ENCODE results near the gene BOLA3.

BOLA3 gene

DNA sequence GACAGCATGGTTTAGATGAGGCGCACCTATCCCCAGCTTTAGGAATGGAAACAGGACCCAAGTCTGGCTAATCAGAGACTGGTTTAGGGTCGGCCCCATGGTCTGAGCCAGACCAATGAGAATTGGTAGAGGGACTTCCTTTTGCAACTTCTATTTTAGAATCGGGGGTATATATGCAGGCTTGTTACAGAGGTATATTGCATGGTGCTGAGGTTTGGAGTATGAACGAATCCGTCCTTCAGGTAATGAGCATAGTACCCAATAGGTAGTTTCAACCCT lies 1.5 kb upstream of the BOLA3 start:
- no peak overlapping the region for H3K9ac ChIP-seq (ENCODE audit: low read length)
- H3K4me3 ChIP-seq (ENCODE audit: low read depth, low read length): no peak overlapping the region
- H3K27me3 ChIP-seq (ENCODE audit: insufficient read depth, low read length): no peaks in the 10 kb centered on the region
- H3K4ac ChIP-seq (ENCODE audit: low read depth, low read length): no peak overlapping the region
- no peak overlapping the region for H2BK120ac ChIP-seq (ENCODE audit: insufficient read depth, low read length, poor library complexity)
- H3K9me3 ChIP-seq (ENCODE audit: insufficient read depth, low read depth, low read length): no peaks in the 10 kb centered on the region
- H3K23ac ChIP-seq (ENCODE audit: low read length): no peak overlapping the region
- H2BK5ac ChIP-seq (ENCODE audit: low read depth, low read length, poor library complexity): no peak overlapping the region
- H4K8ac ChIP-seq (ENCODE audit: low read depth, low read length): no peak overlapping the region
- H2BK12ac ChIP-seq (ENCODE audit: low read length): no peak overlapping the region
- peaks cover 8% of the 10 kb centered on the region in 2 experiments for H3K36me3 ChIP-seq (ENCODE audit: control insufficient read depth in 1 of 2, insufficient read depth in 2 of 2, low read length in 2 of 2)
- H3K79me1 ChIP-seq (ENCODE audit: low read length): peaks cover 7% of the 10 kb centered on the region
- no peak overlapping the region for H3K4me2 ChIP-seq (ENCODE audit: low read length)
- no CpG with 5 or more reads among the region's 5 CpGs for WGBS (ENCODE audit: extremely low coverage, insufficient coverage, insufficient read length)
- no peak overlapping the region for H3K18ac ChIP-seq (ENCODE audit: low read length)
- H2AFZ ChIP-seq (ENCODE audit: insufficient read depth, low read length, poor library complexity): no peak overlapping the region
- DNase-seq: no peak
- H3K27ac ChIP-seq (ENCODE audit: low read depth, low read length): no peak overlapping the region
- H4K12ac ChIP-seq (ENCODE audit: low read depth, low read length): no peak overlapping the region
- peaks cover 4 to 11% of the 10 kb centered on the region in 2 experiments for H3K4me1 ChIP-seq (ENCODE audit: control insufficient read depth in 1 of 2, insufficient read depth in 2 of 2, low read length in 2 of 2)
- no peak overlapping the region for H2AK5ac ChIP-seq (ENCODE audit: low read length)
- no peak overlapping the region for H4K91ac ChIP-seq (ENCODE audit: low read depth, low read length)
- H3K79me2 ChIP-seq (ENCODE audit: control insufficient read depth, insufficient read depth, low read length, poor library complexity): peaks cover 8% of the 10 kb centered on the region
- H3K14ac ChIP-seq (ENCODE audit: low read length): no peak overlapping the region

DNA sequence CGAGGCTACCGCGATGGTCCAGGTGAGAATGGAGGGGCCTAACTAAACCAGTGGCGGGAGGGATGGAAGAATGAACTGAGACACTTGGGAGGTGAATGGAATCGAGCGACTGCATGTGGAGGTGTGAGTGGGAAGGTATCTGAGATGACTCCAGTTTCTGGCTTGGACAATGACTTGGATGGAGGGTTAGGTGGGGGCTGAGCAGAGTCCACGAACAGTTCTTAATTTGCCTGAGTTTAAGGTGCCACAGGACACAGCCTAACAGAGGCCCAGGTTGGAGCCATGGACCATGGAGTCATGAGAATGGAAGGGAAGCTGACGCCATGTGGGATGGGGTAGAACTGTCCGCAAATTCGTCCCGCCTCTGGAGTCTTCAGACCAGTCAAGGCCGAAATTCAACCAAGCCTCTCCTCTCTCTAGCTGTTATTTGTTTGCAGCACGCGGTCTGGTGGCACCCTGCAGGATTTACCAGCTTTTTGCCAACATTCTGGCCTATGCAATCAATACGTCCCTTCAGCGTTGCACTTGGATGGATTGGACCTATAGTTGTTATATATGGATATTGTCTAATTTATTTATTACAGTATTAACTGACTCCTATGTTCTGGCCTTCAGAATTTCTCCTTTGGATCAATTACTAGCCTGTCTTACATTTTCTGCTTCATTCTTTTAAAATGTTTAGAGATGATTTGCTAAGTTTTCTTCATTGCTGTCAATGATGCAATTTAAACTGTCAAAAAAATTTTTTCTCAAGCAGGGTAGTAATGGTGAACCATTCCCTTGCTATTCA lies 940 bp upstream of the BOLA3 start:
- Histone ChIP-seq H3K4ac (ENCODE audit: low read depth, low read length) (no peak overlapping the region), H2AK5ac (ENCODE audit: low read length) (peak overlapping the region; percentile 11), H2BK120ac (ENCODE audit: insufficient read depth, low read length, poor library complexity) (no peak overlapping the region), H3K9me3 (ENCODE audit: insufficient read depth, low read depth, low read length) (no peaks in the 10 kb centered on the region), H2AFZ (ENCODE audit: insufficient read depth, low read length, poor library complexity) (peak overlapping the region; percentile 71), H3K14ac (ENCODE audit: low read length) (peak overlapping the region; percentile 18), H3K27ac (ENCODE audit: low read depth, low read length) (no peak overlapping the region), H4K12ac (ENCODE audit: low read depth, low read length) (peak overlapping the region; percentile 10), H2BK12ac (ENCODE audit: low read length) (no peak overlapping the region), H4K8ac (ENCODE audit: low read depth, low read length) (peak overlapping the region; percentile 30), H3K9ac (ENCODE audit: low read length) (no peak overlapping the region), H3K23ac (ENCODE audit: low read length) (no peak overlapping the region), H4K91ac (ENCODE audit: low read depth, low read length) (peak overlapping the region; percentile 16), H2BK5ac (ENCODE audit: low read depth, low read length, poor library complexity) (no peak overlapping the region), H3K79me1 (ENCODE audit: low read length) (peaks cover 7% of the 10 kb centered on the region), H3K79me2 (ENCODE audit: control insufficient read depth, insufficient read depth, low read length, poor library complexity) (peaks cover 8% of the 10 kb centered on the region), H3K18ac (ENCODE audit: low read length) (no peak overlapping the region), H3K27me3 (ENCODE audit: insufficient read depth, low read length) (no peaks in the 10 kb centered on the region), H3K4me2 (ENCODE audit: low read length) (peak overlapping the region; percentile 74), H3K4me1 (ENCODE audit: control insufficient read depth in 1 of 2, insufficient read depth in 2 of 2, low read length in 2 of 2) (peaks cover 4 to 11% of the 10 kb centered on the region in 2 experiments), H3K4me3 (ENCODE audit: low read depth, low read length) (peak overlapping the region; percentile 49), H3K36me3 (ENCODE audit: control insufficient read depth in 1 of 2, insufficient read depth in 2 of 2, low read length in 2 of 2) (peaks cover 5 to 8% of the 10 kb centered on the region in 2 experiments)
- peak in 1 of 2 donors; percentile 27 for DNase-seq
- WGBS (ENCODE audit: extremely low coverage, insufficient coverage, insufficient read length): no CpG with 5 or more reads among the region's 16 CpGs

DNA sequence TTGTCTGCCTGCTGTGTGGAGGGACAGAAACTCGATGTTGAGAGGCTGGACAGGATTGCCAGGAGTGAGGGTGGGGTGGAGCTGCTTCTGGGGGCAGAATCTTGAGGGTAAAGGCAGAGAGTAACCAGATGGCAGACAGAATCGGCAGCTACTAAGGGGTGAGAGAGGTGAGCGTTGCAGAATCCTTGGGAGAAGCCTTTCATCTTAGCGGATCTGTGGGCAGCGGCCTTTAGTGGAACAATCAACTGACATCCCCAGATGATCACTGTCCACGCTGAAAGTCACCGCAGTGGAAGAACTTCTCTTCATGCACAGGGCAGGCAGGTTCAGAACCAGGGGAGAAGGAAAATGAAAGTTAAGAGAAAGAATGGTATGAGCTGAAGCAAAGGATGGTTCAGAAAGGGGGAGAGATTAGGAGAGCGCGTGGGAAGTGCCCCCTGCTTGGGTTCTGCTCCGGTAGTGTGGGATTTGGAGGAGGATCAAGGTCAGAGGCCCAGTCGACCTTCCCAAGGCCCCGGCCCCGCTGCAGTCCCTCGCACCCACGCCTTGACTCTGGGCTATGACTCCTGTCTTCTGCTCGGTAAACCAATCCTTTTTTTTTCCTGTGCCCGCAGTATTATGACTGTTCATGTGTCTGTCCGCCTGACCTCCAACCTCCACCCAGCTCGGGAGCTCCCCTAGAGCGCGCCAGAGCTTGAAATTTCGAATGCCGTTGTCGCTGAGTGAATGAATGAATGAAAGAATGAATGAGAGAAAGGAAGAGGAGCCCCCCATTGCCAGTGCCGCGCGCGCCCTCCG lies 584 bp downstream of the BOLA3 start:
- Histone ChIP-seq H3K79me2 (ENCODE audit: control insufficient read depth, insufficient read depth, low read length, poor library complexity) (peaks cover 8% of the 10 kb centered on the region), H3K23ac (ENCODE audit: low read length) (no peak overlapping the region), H3K4me1 (ENCODE audit: control insufficient read depth in 1 of 2, insufficient read depth in 2 of 2, low read length in 2 of 2) (peaks cover 4 to 11% of the 10 kb centered on the region in 2 experiments), H3K27ac (ENCODE audit: low read depth, low read length) (no peak overlapping the region), H2AK5ac (ENCODE audit: low read length) (no peak overlapping the region), H2BK5ac (ENCODE audit: low read depth, low read length, poor library complexity) (no peak overlapping the region), H3K79me1 (ENCODE audit: low read length) (peaks cover 7% of the 10 kb centered on the region), H3K18ac (ENCODE audit: low read length) (peak overlapping the region; percentile 74), H3K4me2 (ENCODE audit: low read length) (peak overlapping the region; percentile 75), H3K9me3 (ENCODE audit: insufficient read depth, low read depth, low read length) (no peaks in the 10 kb centered on the region), H3K14ac (ENCODE audit: low read length) (peak overlapping the region; percentile 88), H3K4me3 (ENCODE audit: low read depth, low read length) (peak overlapping the region; percentile 85), H3K9ac (ENCODE audit: low read length) (peak overlapping the region; percentile 9), H4K12ac (ENCODE audit: low read depth, low read length) (peak overlapping the region; percentile 93), H2AFZ (ENCODE audit: insufficient read depth, low read length, poor library complexity) (peak overlapping the region; percentile 96), H4K91ac (ENCODE audit: low read depth, low read length) (peak overlapping the region; percentile 69), H3K4ac (ENCODE audit: low read depth, low read length) (peak overlapping the region; percentile 52), H2BK120ac (ENCODE audit: insufficient read depth, low read length, poor library complexity) (peak overlapping the region; percentile 48), H4K8ac (ENCODE audit: low read depth, low read length) (peak overlapping the region; percentile 97), H2BK12ac (ENCODE audit: low read length) (no peak overlapping the region), H3K27me3 (ENCODE audit: insufficient read depth, low read length) (no peaks in the 10 kb centered on the region), H3K36me3 (ENCODE audit: control insufficient read depth in 1 of 2, insufficient read depth in 2 of 2, low read length in 2 of 2) (peaks cover 5 to 8% of the 10 kb centered on the region in 2 experiments)
- peak in 1 of 2 donors; percentile 54 for DNase-seq
- WGBS (ENCODE audit: extremely low coverage, insufficient coverage, insufficient read length): no CpG with 5 or more reads among the region's 29 CpGs

DNA sequence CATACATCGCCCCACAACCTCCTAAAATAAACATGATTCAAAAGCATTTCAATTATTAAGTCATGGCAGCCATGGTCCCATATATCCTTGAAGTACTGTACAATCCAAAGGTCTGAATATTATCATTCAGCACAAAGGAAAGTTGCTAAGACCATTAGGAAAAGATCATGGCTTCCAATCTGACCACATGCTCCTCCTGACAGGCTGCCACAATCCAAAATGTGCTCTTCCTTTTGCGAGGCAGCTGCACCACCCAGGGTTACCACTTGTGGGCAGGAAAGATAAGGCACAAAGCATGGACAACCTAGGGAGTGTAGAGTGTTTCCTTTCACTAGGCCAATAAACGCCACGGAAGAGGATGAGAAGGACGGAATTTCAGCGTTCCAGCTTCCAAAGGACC lies 5.4 kb downstream of the BOLA3 start:
- Histone ChIP-seq H3K18ac (ENCODE audit: low read length) (no peak overlapping the region), H3K4me2 (ENCODE audit: low read length) (no peak overlapping the region), H3K4ac (ENCODE audit: low read depth, low read length) (no peak overlapping the region), H2AFZ (ENCODE audit: insufficient read depth, low read length, poor library complexity) (no peak overlapping the region), H3K4me1 (ENCODE audit: control insufficient read depth in 1 of 2, insufficient read depth in 2 of 2, low read length in 2 of 2) (peaks cover 4 to 5% of the 10 kb centered on the region in 2 experiments), H4K91ac (ENCODE audit: low read depth, low read length) (no peak overlapping the region), H3K9ac (ENCODE audit: low read length) (no peak overlapping the region), H3K4me3 (ENCODE audit: low read depth, low read length) (no peak overlapping the region), H3K14ac (ENCODE audit: low read length) (no peak overlapping the region), H2BK5ac (ENCODE audit: low read depth, low read length, poor library complexity) (no peak overlapping the region), H3K36me3 (ENCODE audit: control insufficient read depth in 1 of 2, insufficient read depth in 2 of 2, low read length in 2 of 2) (peaks cover 5 to 8% of the 10 kb centered on the region in 2 experiments), H3K79me2 (ENCODE audit: control insufficient read depth, insufficient read depth, low read length, poor library complexity) (peaks cover 2% of the 10 kb centered on the region), H3K27ac (ENCODE audit: low read depth, low read length) (no peak overlapping the region), H3K27me3 (ENCODE audit: insufficient read depth, low read length) (no peaks in the 10 kb centered on the region), H4K12ac (ENCODE audit: low read depth, low read length) (no peak overlapping the region), H3K23ac (ENCODE audit: low read length) (no peak overlapping the region), H2BK12ac (ENCODE audit: low read length) (no peak overlapping the region), H2AK5ac (ENCODE audit: low read length) (no peak overlapping the region), H3K79me1 (ENCODE audit: low read length) (peaks cover 1% of the 10 kb centered on the region), H4K8ac (ENCODE audit: low read depth, low read length) (no peak overlapping the region), H3K9me3 (ENCODE audit: insufficient read depth, low read depth, low read length) (peaks cover 2% of the 10 kb centered on the region), H2BK120ac (ENCODE audit: insufficient read depth, low read length, poor library complexity) (no peak overlapping the region)
- no peak for DNase-seq
- 100% methylated on average over 1 of the region's 6 CpGs for WGBS (ENCODE audit: extremely low coverage, insufficient coverage, insufficient read length)

All from trophoblast cell (in vitro differentiated cells and primary cell).